Activated B cell treated with CpG ODN at 0.5 μM for 24 hours (primary cell): ENCODE data around the gene PGS1. TPM values are rescaled to one million over a fixed set of nuclear protein-coding genes. Genes with fewer than 3 reads are reported as not detected.

Experiments used
- ATAC-seq: fragments of 200-7000 bp; cut with Tn5 transposase; one replicate; pipeline ENCODE4 v1.10.0; 2021; ENCODE audit warnings: low read depth, mild to moderate bottlenecking, moderate library complexity
- CTCF ChIA-PET: fragments of 350-600 bp; sonication (Branson Sonifier 250); formaldehyde crosslinking; loops from one replicate; lab custom pipeline; 2021; ENCODE audit warnings: antibody characterized with exemption; lab: Charles Lee
- POLR2A ChIA-PET: fragments of 350-600 bp; sonication (Branson Sonifier 250); formaldehyde crosslinking; loops from one replicate; lab custom pipeline; 2021; ENCODE audit warnings: antibody characterized with exemption; lab: Charles Lee
- DNase-seq: peaks from one replicate; pipeline ENCODE4 v3.0.0; 2022
- H3K27ac Mint-ChIP-seq: one replicate; pipeline ENCODE4 v1.8.0; 2020; ENCODE audit warnings: mixed read lengths
- H3K27me3 Mint-ChIP-seq: one replicate; pipeline ENCODE4 v1.8.0; 2021; ENCODE audit warnings: mixed read lengths
- H3K36me3 Mint-ChIP-seq: one replicate; pipeline ENCODE4 v1.8.0; 2021; ENCODE audit warnings: low read depth, mixed read lengths
- H3K4me1 Mint-ChIP-seq: one replicate; pipeline ENCODE4 v1.8.0; 2021; ENCODE audit warnings: mixed read lengths
- H3K4me3 Mint-ChIP-seq: one replicate; pipeline ENCODE4 v1.8.0; 2020; ENCODE audit warnings: mild to moderate bottlenecking, mixed read lengths
- H3K9me3 Mint-ChIP-seq: one replicate; pipeline ENCODE4 v1.8.0; 2020; ENCODE audit warnings: mixed read lengths
- CTCF ChIP-seq: fragments of 200-600 bp; IDR thresholded peaks from one replicate; pipeline ENCODE4 v1.8.0; 2022; ENCODE audit warnings: antibody characterized with exemption, mild to moderate bottlenecking
- intact Hi-C: fragments of 100-400 bp; cut with micrococcal nuclease; formaldehyde crosslinking; loops from one replicate; pipeline ENCODE4 v1.15.1; 2024
- total RNA-seq: library from RNA; stranded (reverse); gene quantifications from 2 replicates; pipeline ENCODE4 v1.2.3, GENCODE V29; 2022

Gene PGS1
- total RNA-seq, 1 donor from 2014 or later: 76.1 TPM

- Mint-ChIP-seq H3K4me3 (no peak overlapping the region), H3K27ac (no peak overlapping the region), H3K27me3 (peaks cover 13% of the 10 kb centered on the region), H3K4me1 (peaks cover 8% of the 10 kb centered on the region), H3K9me3 (no peaks in the 10 kb centered on the region), H3K36me3 (no peaks in the 10 kb centered on the region)
- CTCF ChIA-PET: no interaction called here
- no peak for DNase-seq
- ATAC-seq: peak; percentile 34
- no peak for TF ChIP-seq CTCF
- POLR2A ChIA-PET: interaction anchor here (0.6 kb wide), 1 partner anchor 50 kb away, joined by 5 read pairs; no protein-coding TSS in a partner anchor
- intact Hi-C loops: no loop called here
These were observed 12.2 kb upstream of the PGS1 start for GRCh38 chr17:78366109-78366848.

- peaks cover 13% of the 10 kb centered on the region for H3K27me3 Mint-ChIP-seq
- H3K4me3 Mint-ChIP-seq: no peak overlapping the region
- DNase-seq (no peak), ATAC-seq (no peak)
- no peaks in the 10 kb centered on the region for H3K9me3 Mint-ChIP-seq
- CTCF ChIA-PET: no interaction called here
- no peaks in the 10 kb centered on the region for H3K36me3 Mint-ChIP-seq
- H3K4me1 Mint-ChIP-seq: peaks cover 8% of the 10 kb centered on the region
- no peak overlapping the region for H3K27ac Mint-ChIP-seq
- no peak for TF ChIP-seq CTCF
- intact Hi-C loops: no loop called here
- POLR2A ChIA-PET: no interaction called here
These were observed 11.3 kb upstream of the PGS1 start for GRCh38 chr17:78367193-78367592.

GRCh38 chr17:78368348-78368747 is 10.1 kb upstream of the PGS1 start:
- H3K27ac Mint-ChIP-seq: no peak overlapping the region
- no peaks in the 10 kb centered on the region for H3K9me3 Mint-ChIP-seq
- ATAC-seq (no peak), DNase-seq (no peak)
- intact Hi-C loops: no loop called here
- TF ChIP-seq CTCF: no peak
- CTCF ChIA-PET: interaction anchor here (1.1 kb wide), 1 partner anchor 53 kb away, joined by 3 read pairs; no protein-coding TSS in a partner anchor
- H3K4me1 Mint-ChIP-seq: peaks cover 8% of the 10 kb centered on the region
- H3K27me3 Mint-ChIP-seq: peaks cover 11% of the 10 kb centered on the region
- no peak overlapping the region for H3K4me3 Mint-ChIP-seq
- no peaks in the 10 kb centered on the region for H3K36me3 Mint-ChIP-seq
- POLR2A ChIA-PET: interaction anchor here (0.6 kb wide), 1 partner anchor 44 kb away, joined by 9 read pairs; no protein-coding TSS in a partner anchor

GRCh38 chr17:78368854-78369495 is 9.5 kb upstream of the PGS1 start:
- no peak overlapping the region for H3K27ac Mint-ChIP-seq
- peaks cover 7% of the 10 kb centered on the region for H3K27me3 Mint-ChIP-seq
- peaks cover 8% of the 10 kb centered on the region for H3K4me1 Mint-ChIP-seq
- H3K9me3 Mint-ChIP-seq: no peaks in the 10 kb centered on the region
- intact Hi-C loops: no loop called here
- ATAC-seq: no peak
- no peak for TF ChIP-seq CTCF
- no peak overlapping the region for H3K4me3 Mint-ChIP-seq
- POLR2A ChIA-PET: no interaction called here
- CTCF ChIA-PET: interaction anchor here (1.1 kb wide), 1 partner anchor 53 kb away, joined by 3 read pairs; no protein-coding TSS in a partner anchor
- no peak for DNase-seq
- H3K36me3 Mint-ChIP-seq: no peaks in the 10 kb centered on the region

GRCh38 chr17:78369791-78370381 is 8.6 kb upstream of the PGS1 start:
- ChIA-PET POLR2A (interaction anchor here (0.5 to 1.3 kb wide), 4 partner anchors 10 to 58 kb away, joined by 3 to 5 read pairs (median 4); no protein-coding TSS in a partner anchor), CTCF (no interaction called here)
- Mint-ChIP-seq H3K27me3 (peaks cover 7% of the 10 kb centered on the region), H3K4me3 (no peak overlapping the region), H3K27ac (no peak overlapping the region), H3K36me3 (no peaks in the 10 kb centered on the region), H3K9me3 (no peaks in the 10 kb centered on the region), H3K4me1 (peaks cover 5% of the 10 kb centered on the region)
- ATAC-seq: no peak
- no peak for TF ChIP-seq CTCF
- intact Hi-C loops: no loop called here
- no peak for DNase-seq
